HepG2 (cell line): ENCODE measurements around the gene DGKG. TPM values are rescaled to one million over a fixed set of nuclear protein-coding genes. Genes with fewer than 3 reads are reported as not detected.

Source experiments
- ATAC-seq: fragments of 200-7000 bp; cut with Tn5 transposase; 3 replicates; pipeline ENCODE4 v1.9.1; 2020; ENCODE audit warnings: mild to moderate bottlenecking, moderate library complexity
- BruUV-seq: library from RNA; stranded (reverse); fragments of 400-500 nt; replicated peaks from 2 replicates; lab custom pipeline; 2021; lab: Mats Ljungman, UMichigan
- CTCF ChIA-PET: fragments of 300-600 bp; formaldehyde crosslinking; extraction: SDS; loops from one replicate; lab custom pipeline; 2021; ENCODE audit warnings: low total read pairs, inconsistent platforms, low intra/inter-chr PET ratio; lab: Yijun Ruan, JAX
- POLR2A ChIA-PET: fragments of 350-600 bp; sonication (Branson Sonifier 250); formaldehyde crosslinking; loops from one replicate; lab custom pipeline; 2020; ENCODE audit warnings: antibody characterized with exemption, inconsistent platforms; lab: Yijun Ruan, JAX
- DNase-seq: peaks from one replicate; pipeline ENCODE4 v3.0.0-alpha.2; 2015; ENCODE audit warnings: low spot score
- FAIRE-seq: peaks from 3 replicates; lab custom pipeline; 2011; peaks lifted over from hg19 to GRCh38; lab: Jason Lieb, UNC
- H2AFZ ChIP-seq: one replicate; pipeline ENCODE4 v1.6.1; 2011; ENCODE audit warnings: low read length, inconsistent platforms
- H3K27ac ChIP-seq: fragments of 300-600 bp; 3 replicates; pipeline ENCODE4 v1.8.0; 2011; ENCODE audit warnings: mixed run types, mild to moderate bottlenecking, mixed read lengths, low read length, inconsistent platforms; ENCODE audit not compliant: insufficient read depth; ENCODE audit errors: extremely low read length
- H3K27me3 ChIP-seq, 2 experiments: fragments of 200-600 bp in 1 of 2; 2 replicates in 1 of 2; 3 replicates in 1 of 2; pipeline versions ENCODE4 v1.6.0 to v1.8.0; 2011; ENCODE audit warnings: low read length in 2 of 2, mild to moderate bottlenecking in 2 of 2, moderate library complexity in 2 of 2, inconsistent platforms in 1 of 2; ENCODE audit not compliant: insufficient read depth in 2 of 2, control insufficient read depth in 1 of 2
- H3K36me3 ChIP-seq, 2 experiments: fragments of 200-600 bp in 1 of 2; replicated peaks in 1 of 2; 2 replicates in 1 of 2; 3 replicates in 1 of 2; pipeline versions ENCODE4 v1.5.1 to v1.8.0; 2011; ENCODE audit warnings: low read length in 2 of 2, inconsistent platforms in 1 of 2; ENCODE audit not compliant: insufficient read depth in 2 of 2, control insufficient read depth in 1 of 2
- H3K4me1 ChIP-seq: 2 replicates; pipeline ENCODE4 v1.5.1; 2012; ENCODE audit warnings: low read length, inconsistent platforms; ENCODE audit not compliant: insufficient read depth
- H3K4me2 ChIP-seq: 2 replicates; pipeline ENCODE4 v1.6.0; 2011; ENCODE audit warnings: low read depth, low read length, inconsistent platforms
- H3K4me3 ChIP-seq, 3 experiments: fragments of 200-600 bp in 1 of 3; sonication (generic), shearing (Covaris generic) in 1 of 3; replicated peaks in 1 of 3; 2 replicates each; pipeline ENCODE4 v1.5.1; 2011 to 2016; ENCODE audit warnings: low read length in 3 of 3, inconsistent platforms in 2 of 3, low read depth in 2 of 3, mild to moderate bottlenecking in 2 of 3, control low read depth in 1 of 3, mixed read lengths in 1 of 3; ENCODE audit not compliant: insufficient read depth in 1 of 3
- H3K79me2 ChIP-seq: one replicate; pipeline ENCODE4 v1.6.1; 2011; ENCODE audit warnings: low read length, inconsistent platforms; ENCODE audit not compliant: insufficient read depth
- H3K9ac ChIP-seq: 2 replicates; pipeline ENCODE4 v1.6.0; 2011; ENCODE audit warnings: mild to moderate bottlenecking, low read depth, low read length, inconsistent platforms; ENCODE audit not compliant: insufficient read depth
- H3K9me3 ChIP-seq: 2 replicates; pipeline ENCODE4 v1.5.1; 2012; ENCODE audit warnings: mild to moderate bottlenecking, low read length
- H4K20me1 ChIP-seq: 2 replicates; pipeline ENCODE4 v1.6.0; 2011; ENCODE audit warnings: inconsistent platforms, mild to moderate bottlenecking, low read length, moderate library complexity; ENCODE audit not compliant: insufficient read depth
- DPF2 ChIP-seq: sonication (generic); formaldehyde crosslinking; IDR thresholded peaks from 2 replicates; pipeline ENCODE4 v1.4.0; 2020; ENCODE audit warnings: mild to moderate bottlenecking, low read depth, missing genetic modification reagents, borderline replicate concordance
- JUNB ChIP-seq: sonication (generic); formaldehyde crosslinking; IDR thresholded peaks from 2 replicates; pipeline ENCODE4 v1.8.0; 2022; ENCODE audit warnings: missing genetic modification reagents, mild to moderate bottlenecking, borderline replicate concordance
- MAF1 ChIP-seq: sonication (generic); formaldehyde crosslinking; IDR thresholded peaks from 2 replicates; pipeline ENCODE4 v1.5.0; 2020; ENCODE audit warnings: missing genetic modification reagents, borderline replicate concordance
- MZF1 ChIP-seq: sonication (generic); formaldehyde crosslinking; IDR thresholded peaks from 2 replicates; pipeline ENCODE4 v1.8.1; 2023; ENCODE audit warnings: mild to moderate bottlenecking, missing genetic modification reagents, borderline replicate concordance
- RAD21 ChIP-seq: fragments of 450-650 bp; formaldehyde crosslinking; IDR thresholded peaks from 2 replicates; pipeline ENCODE4 v1.5.0; 2020; ENCODE audit warnings: mild to moderate bottlenecking
- SMC3 ChIP-seq: IDR thresholded peaks from 2 replicates; pipeline ENCODE4 v1.6.1; 2011; ENCODE audit warnings: low read length, improper control_type of control experiment
- STAG1 ChIP-seq: sonication (generic); formaldehyde crosslinking; IDR thresholded peaks from 2 replicates; pipeline ENCODE4 v1.4.0; 2020; ENCODE audit warnings: missing genetic modification reagents
- STAT5B ChIP-seq: sonication (generic); formaldehyde crosslinking; IDR thresholded peaks from 2 replicates; pipeline ENCODE4 v1.4.0; 2020; ENCODE audit warnings: missing genetic modification reagents
- ZNF180 ChIP-seq: sonication (generic); formaldehyde crosslinking; IDR thresholded peaks from 2 replicates; pipeline ENCODE4 v1.4.0; 2020; ENCODE audit warnings: low read depth, missing genetic modification reagents, borderline replicate concordance
- ZNF350 ChIP-seq: sonication (generic); formaldehyde crosslinking; IDR thresholded peaks from 2 replicates; pipeline ENCODE4 v1.4.0; 2020; ENCODE audit warnings: mild to moderate bottlenecking, low read depth, missing genetic modification reagents, borderline replicate concordance
- ZNF432 ChIP-seq: sonication (generic); formaldehyde crosslinking; IDR thresholded peaks from 2 replicates; pipeline ENCODE4 v1.5.0; 2020; ENCODE audit warnings: missing genetic modification reagents, mild to moderate bottlenecking, borderline replicate concordance
- ZNF530 ChIP-seq: sonication (generic); formaldehyde crosslinking; IDR thresholded peaks from 2 replicates; pipeline ENCODE4 v1.5.0; 2020; ENCODE audit warnings: low read depth, mild to moderate bottlenecking, missing genetic modification reagents
- ZNF557 ChIP-seq: sonication (generic); formaldehyde crosslinking; IDR thresholded peaks from 2 replicates; pipeline ENCODE4 v1.4.0; 2020; ENCODE audit warnings: missing genetic modification reagents
- ZNF766 ChIP-seq: sonication (generic); formaldehyde crosslinking; IDR thresholded peaks from 2 replicates; pipeline ENCODE4 v1.5.0; 2020; ENCODE audit warnings: missing genetic modification reagents, borderline replicate concordance
- ZSCAN21 ChIP-seq: sonication (generic); formaldehyde crosslinking; IDR thresholded peaks from 2 replicates; pipeline ENCODE4 v1.8.0; 2022; ENCODE audit warnings: mild to moderate bottlenecking, missing genetic modification reagents, moderate library complexity, borderline replicate concordance
- WGBS: methylation state at CpG from one replicate; pipeline ENCODE4 v1.1.6; 2017; ENCODE audit warnings: low lambda C conversion rate; 5-methylcytosine and 5-hydroxymethylcytosine counted together
- in situ Hi-C: cut with HindIII; loops from 2 replicates; pipeline ENCODE4 v1.10.0; 2017; ENCODE audit warnings: low pct_unique_long_range_greater_than_20kb; ENCODE audit not compliant: extremely low pct_ligation_motif_present
- intact Hi-C: fragments of 100-400 bp; cut with micrococcal nuclease; formaldehyde crosslinking; loops from one replicate; pipeline ENCODE4 v1.10.0; 2022; ENCODE audit not compliant: unreplicated experiment
- polyA plus RNA-seq, 8 experiments: library from polyadenylated mRNA; depleted of rRNA in 3 of 8; stranded (reverse) in 7 of 8; unstranded in 1 of 8; fragments of >200 nt; fragmentation: Illumina TruSeq in 4 of 8; extraction: Trizol in 4 of 8; gene quantifications; 2 replicates each; pipeline versions ENCODE4 v1.2.1 to v1.2.3, GENCODE V29; 2011 to 2016; ENCODE audit warnings: low read depth in 4 of 8, missing spikeins in 1 of 8, mixed read lengths in 1 of 8; ENCODE audit not compliant: insufficient read depth in 1 of 8
- total RNA-seq, 5 experiments: library from RNA; depleted of rRNA; stranded (reverse); fragments of >200 nt; fragmentation: Illumina TruSeq; extraction: Trizol; gene quantifications; 2 replicates each; pipeline ENCODE4 v1.2.3, GENCODE V29; 2016; ENCODE audit warnings: low read depth in 1 of 5
- TF ChIP-seq, protein P1 (sequence below): sonication (generic); formaldehyde crosslinking; IDR thresholded peaks from 2 replicates; pipeline ENCODE4 v1.4.0; 2020; ENCODE audit warnings: missing genetic modification reagents
- TF ChIP-seq, protein P2 (sequence below): sonication (generic); formaldehyde crosslinking; IDR thresholded peaks from 2 replicates; pipeline ENCODE4 v1.5.0; 2020; ENCODE audit warnings: mild to moderate bottlenecking, missing genetic modification reagents, moderate library complexity
- TF ChIP-seq, protein P3 (sequence below): sonication (generic); formaldehyde crosslinking; IDR thresholded peaks from 2 replicates; pipeline ENCODE4 v1.5.0; 2020; ENCODE audit warnings: missing genetic modification reagents, mild to moderate bottlenecking, borderline replicate concordance

Gene DGKG
- total and polyA plus RNA-seq, 2 of the 13 experiments (the other 11 are each of a cell fraction or from before 2014, with no cell fraction given): 3.8 to 6.2 TPM

GRCh38 chr3:186277268-186277909 is 84.6 kb downstream of the DGKG start:
- in situ Hi-C loops: no loop called here
- Histone ChIP-seq H4K20me1 (no peaks in the 10 kb centered on the region), H3K36me3 (0 out of 5 replicates have a peak, but pooled peaks cover 0 to 1% of the 10 kb centered on the region in 2 experiments), H3K4me3 (no peak overlapping the region), H3K9ac (no peak overlapping the region), H2AFZ (no peak overlapping the region), H3K9me3 (no peaks in the 10 kb centered on the region), H3K27me3 (no peaks in the 10 kb centered on the region), H3K4me1 (0 out of 2 replicates have a peak, but pooled peaks cover 6% of the 10 kb centered on the region), H3K79me2 (no peaks in the 10 kb centered on the region), H3K27ac (no peak overlapping the region), H3K4me2 (no peak overlapping the region)
- 47% methylated on average over 10 of the region's 10 CpGs for WGBS
- ATAC-seq (peak; percentile 87), FAIRE-seq (peak; percentile 75), DNase-seq (peak; percentile 20)
- ChIA-PET CTCF (interaction anchor here (0.8 to 1.7 kb wide), 4 partner anchors 12 to 300 kb away, joined by 3 to 8 read pairs (median 4); no protein-coding TSS in a partner anchor), POLR2A (interaction anchor here (0.6 kb wide), 1 partner anchor 18 kb away, joined by 3 read pairs; no protein-coding TSS in a partner anchor)
- no TSS peak for BruUV-seq
- intact Hi-C loops: no loop called here
- TF ChIP-seq SMC3 (peak; percentile 81), ZNF432 (CRISPR knock-in tag) (no peak), MZF1 (CRISPR knock-in tag) (no peak), STAT5B (CRISPR knock-in tag) (no peak), ZNF557 (CRISPR knock-in tag) (no peak), RAD21 (CRISPR knock-in tag) (peak; percentile 63), MAF1 (no peak), ZNF180 (CRISPR knock-in tag) (no peak), ZNF350 (CRISPR knock-in tag) (no peak), DPF2 (no peak), ZSCAN21 (CRISPR knock-in tag) (no peak), JUNB (CRISPR knock-in tag) (no peak), ZNF766 (no peak), STAG1 (CRISPR knock-in tag) (peak; percentile 85), ZNF530 (CRISPR knock-in tag) (no peak)
- TF ChIP-seq, protein P1, sequence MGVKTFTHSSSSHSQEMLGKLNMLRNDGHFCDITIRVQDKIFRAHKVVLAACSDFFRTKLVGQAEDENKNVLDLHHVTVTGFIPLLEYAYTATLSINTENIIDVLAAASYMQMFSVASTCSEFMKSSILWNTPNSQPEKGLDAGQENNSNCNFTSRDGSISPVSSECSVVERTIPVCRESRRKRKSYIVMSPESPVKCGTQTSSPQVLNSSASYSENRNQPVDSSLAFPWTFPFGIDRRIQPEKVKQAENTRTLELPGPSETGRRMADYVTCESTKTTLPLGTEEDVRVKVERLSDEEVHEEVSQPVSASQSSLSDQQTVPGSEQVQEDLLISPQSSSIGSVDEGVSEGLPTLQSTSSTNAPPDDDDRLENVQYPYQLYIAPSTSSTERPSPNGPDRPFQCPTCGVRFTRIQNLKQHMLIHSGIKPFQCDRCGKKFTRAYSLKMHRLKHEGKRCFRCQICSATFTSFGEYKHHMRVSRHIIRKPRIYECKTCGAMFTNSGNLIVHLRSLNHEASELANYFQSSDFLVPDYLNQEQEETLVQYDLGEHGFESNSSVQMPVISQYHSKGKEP (CRISPR knock-in tag): no peak
- TF ChIP-seq, protein P2, sequence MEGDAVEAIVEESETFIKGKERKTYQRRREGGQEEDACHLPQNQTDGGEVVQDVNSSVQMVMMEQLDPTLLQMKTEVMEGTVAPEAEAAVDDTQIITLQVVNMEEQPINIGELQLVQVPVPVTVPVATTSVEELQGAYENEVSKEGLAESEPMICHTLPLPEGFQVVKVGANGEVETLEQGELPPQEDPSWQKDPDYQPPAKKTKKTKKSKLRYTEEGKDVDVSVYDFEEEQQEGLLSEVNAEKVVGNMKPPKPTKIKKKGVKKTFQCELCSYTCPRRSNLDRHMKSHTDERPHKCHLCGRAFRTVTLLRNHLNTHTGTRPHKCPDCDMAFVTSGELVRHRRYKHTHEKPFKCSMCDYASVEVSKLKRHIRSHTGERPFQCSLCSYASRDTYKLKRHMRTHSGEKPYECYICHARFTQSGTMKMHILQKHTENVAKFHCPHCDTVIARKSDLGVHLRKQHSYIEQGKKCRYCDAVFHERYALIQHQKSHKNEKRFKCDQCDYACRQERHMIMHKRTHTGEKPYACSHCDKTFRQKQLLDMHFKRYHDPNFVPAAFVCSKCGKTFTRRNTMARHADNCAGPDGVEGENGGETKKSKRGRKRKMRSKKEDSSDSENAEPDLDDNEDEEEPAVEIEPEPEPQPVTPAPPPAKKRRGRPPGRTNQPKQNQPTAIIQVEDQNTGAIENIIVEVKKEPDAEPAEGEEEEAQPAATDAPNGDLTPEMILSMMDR (CRISPR knock-in tag): peak; percentile 70
- TF ChIP-seq, protein P3, sequence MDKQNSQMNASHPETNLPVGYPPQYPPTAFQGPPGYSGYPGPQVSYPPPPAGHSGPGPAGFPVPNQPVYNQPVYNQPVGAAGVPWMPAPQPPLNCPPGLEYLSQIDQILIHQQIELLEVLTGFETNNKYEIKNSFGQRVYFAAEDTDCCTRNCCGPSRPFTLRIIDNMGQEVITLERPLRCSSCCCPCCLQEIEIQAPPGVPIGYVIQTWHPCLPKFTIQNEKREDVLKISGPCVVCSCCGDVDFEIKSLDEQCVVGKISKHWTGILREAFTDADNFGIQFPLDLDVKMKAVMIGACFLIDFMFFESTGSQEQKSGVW (CRISPR knock-in tag): no peak
